Measurements from ENCODE around the gene PHACTR3. TPM values are rescaled to one million over a fixed set of nuclear protein-coding genes. Genes with fewer than 3 reads are reported as not detected.

The PHACTR3 gene
- total and polyA plus RNA-seq, 2 of the 8 experiments (the other 6 are each of a cell fraction or from before 2014, with no cell fraction given): 0.05 to 0.13 TPM

GRCh38 chr20:59693587-59693986 is 89.2 kb downstream of the PHACTR3 start:
- H4K20me1 ChIP-seq (replicated peaks in 1 of 2; ENCODE audit: control insufficient read depth in 1 of 2, insufficient read depth in 2 of 2, low read length in 2 of 2): no peaks in the 10 kb centered on the region
- ChIA-PET POLR2A (ENCODE audit: partially characterized antibody) (no interaction called here), CTCF (ENCODE audit: partially characterized antibody) (interaction anchor here (0.7 kb wide), 1 partner anchor 104 kb away, joined by 3 read pairs; no protein-coding TSS in a partner anchor)
- H3K9ac ChIP-seq (replicated peaks in 1 of 4; ENCODE audit: extremely low read depth in 1 of 4, low read depth in 3 of 4, low read length in 3 of 4): no peak overlapping the region
- no peak overlapping the region for H4K91ac ChIP-seq (replicated peaks; ENCODE audit: insufficient read length, low read length)
- peaks cover 83 to 94% of the 10 kb centered on the region in 2 experiments for H3K9me3 ChIP-seq (ENCODE audit: insufficient read depth in 2 of 2, low read depth in 1 of 2, low read length in 1 of 2)
- H3K18ac ChIP-seq (ENCODE audit: extremely low read depth, low read length): no peak overlapping the region
- TF ChIP-seq TAF7 (optimal IDR thresholded peaks at IDR 0.05; ENCODE audit: borderline replicate concordance, low read depth, low read length): no peak
- no peak for TF ChIP-seq BCL11A (IDR thresholded peaks at IDR 0.05; ENCODE audit: low read depth in 2 of 2, low read length in 2 of 2)
- no peak for TF ChIP-seq EZH2 (IDR thresholded peaks at IDR 0.05; ENCODE audit: low read depth, low read length, severe bottlenecking)
- no peak for TF ChIP-seq E2F6 (IDR thresholded peaks at IDR 0.05)
- no peak for TF ChIP-seq RFX5 (IDR thresholded peaks at IDR 0.05; ENCODE audit: borderline replicate concordance, low read depth, low read length)
- TF ChIP-seq POLR2A (IDR thresholded peaks at IDR 0.05; ENCODE audit: control extremely low read depth in 1 of 2, low read depth in 2 of 2, low read length in 2 of 2): no peak
- H2BK120ac ChIP-seq (replicated peaks; ENCODE audit: low read depth, low read length): no peak overlapping the region
- no peak overlapping the region for H3K23ac ChIP-seq (ENCODE audit: insufficient read length)
- no peak overlapping the region for H3K4ac ChIP-seq (replicated peaks; ENCODE audit: insufficient read length, low read depth, low read length)
- H3K4me2 ChIP-seq (ENCODE audit: insufficient read depth in 1 of 2, low read depth in 2 of 2, low read length in 2 of 2): no peak overlapping the region
- no peak overlapping the region for H2AK5ac ChIP-seq (ENCODE audit: low read depth, low read length)
- H3K4me3 ChIP-seq (ENCODE audit: extremely low read depth in 1 of 4, insufficient read depth in 2 of 4, low read depth in 3 of 4, low read length in 4 of 4): no peak overlapping the region
- no peak for FAIRE-seq
- no peaks in the 10 kb centered on the region for H3K36me3 ChIP-seq (ENCODE audit: control insufficient read depth in 2 of 4, insufficient read depth in 4 of 4, low read length in 3 of 4)
- H2BK5ac ChIP-seq (ENCODE audit: low read depth, low read length): no peak overlapping the region
- no peak overlapping the region for H2BK20ac ChIP-seq (ENCODE audit: low read length)
- H3K56ac ChIP-seq (replicated peaks; ENCODE audit: insufficient read length, low read depth, low read length): no peak overlapping the region
- no peak overlapping the region for H3K14ac ChIP-seq (ENCODE audit: insufficient read length)
- H4K5ac ChIP-seq (ENCODE audit: insufficient read length, low read depth, low read length): no peak overlapping the region
- H2AFZ ChIP-seq (ENCODE audit: low read length): no peak overlapping the region
- no peaks in the 10 kb centered on the region for H3K79me2 ChIP-seq (ENCODE audit: control insufficient read depth in 1 of 2, insufficient read depth in 2 of 2, low read length in 2 of 2)
- no peaks in the 10 kb centered on the region for H3K27me3 ChIP-seq (replicated peaks in 1 of 4; ENCODE audit: control insufficient read depth in 3 of 4, extremely low read depth in 1 of 4, insufficient read depth in 3 of 4, low read length in 3 of 4)
- no peak overlapping the region for H4K8ac ChIP-seq (ENCODE audit: extremely low read depth, insufficient read depth, low read length)
- no peak for DNase-seq (ENCODE audit: low read depth in 1 of 2, low spot score in 2 of 2)
- WGBS, 2 experiments (ENCODE audit: extremely low coverage in 1 of 2, insufficient coverage in 1 of 2, insufficient read length in 1 of 2, insufficient replicate concordance in 2 of 2, low coverage in 1 of 2, low lambda C conversion rate in 2 of 2, missing lambda C conversion rate in 1 of 2): 96% methylated on average over 4 of the region's 4 CpGs; no CpG with 5 or more reads in 1 of the 2 experiments
- H3K79me1 ChIP-seq (ENCODE audit: low read depth, low read length): no peaks in the 10 kb centered on the region
- H2BK15ac ChIP-seq (ENCODE audit: low read length): no peak overlapping the region
- no peaks in the 10 kb centered on the region for H3K23me2 ChIP-seq (ENCODE audit: low read depth, low read length)
- H3K27ac ChIP-seq (ENCODE audit: low read depth, low read length): no peak overlapping the region
- H3K4me1 ChIP-seq (replicated peaks in 1 of 4; ENCODE audit: control insufficient read depth in 3 of 4, insufficient read depth in 4 of 4, low read length in 3 of 4): no peaks in the 10 kb centered on the region
- H2BK12ac ChIP-seq (ENCODE audit: low read depth, low read length): no peak overlapping the region
